ENCODE results near the gene IFT88.
"Not testable (repeated sequence)": the region's sequence is repeated elsewhere in the genome, so short reads cannot be mapped to it uniquely, and the experiment has no call there.

The IFT88 gene

DNA sequence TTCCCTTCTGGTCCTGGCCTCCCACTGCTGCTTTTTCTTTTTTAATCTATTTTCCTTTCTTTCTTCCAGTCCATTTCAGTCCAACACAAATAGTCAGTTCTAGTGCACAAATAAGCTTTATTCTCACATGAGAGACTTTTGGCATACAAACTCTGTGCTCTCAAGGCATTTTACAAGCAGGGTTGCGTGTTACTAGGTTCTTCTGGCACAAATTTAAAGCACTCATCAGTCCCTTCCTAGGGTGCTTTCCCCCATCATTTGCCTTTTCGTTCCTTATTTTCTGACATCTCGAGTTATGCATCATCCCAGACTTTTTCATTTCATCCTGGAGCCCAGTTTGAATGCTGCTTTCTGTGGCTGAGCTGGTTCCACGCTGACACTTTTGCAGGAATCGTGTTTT lies 106.8 kb downstream of the IFT88 start:
- intact Hi-C loops (cut with micrococcal nuclease) = no loop called here
- H3K4me3 Mint-ChIP-seq = no peak overlapping the region
- H3K9me3 Mint-ChIP-seq = no peaks in the 10 kb centered on the region

DNA sequence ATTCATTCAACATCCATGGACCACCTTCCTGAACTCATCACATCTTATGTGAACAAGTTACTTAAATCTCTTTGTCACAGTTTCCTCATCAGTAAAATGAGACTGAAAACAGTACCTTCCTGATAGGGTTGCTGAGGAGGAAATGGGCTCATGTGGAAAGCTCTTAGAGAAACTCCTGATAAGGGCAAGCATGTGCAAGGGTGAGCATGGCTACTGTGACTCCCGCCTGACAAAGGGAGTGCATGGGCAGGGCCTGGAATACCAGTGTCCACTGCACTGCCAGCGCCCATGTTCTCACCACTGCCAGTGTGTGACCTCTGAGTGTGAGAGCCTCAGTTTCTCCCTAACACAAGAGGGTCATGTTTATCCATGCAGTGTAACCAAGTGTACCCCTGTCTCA lies 109.3 kb downstream of the IFT88 start:
- H3K9me3 Mint-ChIP-seq = no peaks in the 10 kb centered on the region
- H3K4me3 Mint-ChIP-seq = no peak overlapping the region
- H3K4me1 Mint-ChIP-seq (ENCODE audit: low read depth) = no peaks in the 10 kb centered on the region
- H3K27ac Mint-ChIP-seq = no peak overlapping the region
- intact Hi-C loops (cut with micrococcal nuclease) = no loop called here
- no peaks in the 10 kb centered on the region for H3K27me3 Mint-ChIP-seq
- peaks cover 11% of the 10 kb centered on the region for H3K36me3 Mint-ChIP-seq (ENCODE audit: low read depth)

More for the DNA sequence above, 106.8 kb downstream of the IFT88 start:
- Mint-ChIP-seq H3K36me3 (ENCODE audit: low read depth) (peaks cover 11% of the 10 kb centered on the region), H3K27ac (no peak overlapping the region), H3K4me1 (ENCODE audit: low read depth) (no peaks in the 10 kb centered on the region), H3K27me3 (no peaks in the 10 kb centered on the region)

DNA sequence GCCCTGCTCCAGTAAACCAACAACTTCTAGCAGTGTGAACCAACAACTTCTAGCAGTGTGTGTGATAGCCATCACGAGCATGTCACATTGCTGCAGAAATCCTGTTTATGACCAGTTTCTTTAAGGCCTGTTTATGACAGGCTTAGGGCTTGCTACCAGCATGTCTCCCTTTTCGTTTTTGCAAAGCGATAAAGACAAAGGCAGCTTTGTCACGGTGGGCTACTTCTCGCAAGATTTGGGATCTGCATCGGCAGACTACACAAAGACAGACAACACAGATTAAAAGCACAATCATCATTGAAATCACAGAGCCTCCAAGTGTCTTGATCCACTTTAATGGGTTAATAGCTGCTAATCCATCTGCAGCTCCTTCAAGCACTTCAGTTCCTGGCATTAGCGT lies 111.6 kb downstream of the IFT88 start:
- H3K4me1 Mint-ChIP-seq (ENCODE audit: low read depth); H3K27me3 Mint-ChIP-seq; H3K27ac Mint-ChIP-seq; H3K36me3 Mint-ChIP-seq (ENCODE audit: low read depth); H3K4me3 Mint-ChIP-seq; H3K9me3 Mint-ChIP-seq; intact Hi-C loops (cut with micrococcal nuclease): not testable (repeated sequence)

DNA sequence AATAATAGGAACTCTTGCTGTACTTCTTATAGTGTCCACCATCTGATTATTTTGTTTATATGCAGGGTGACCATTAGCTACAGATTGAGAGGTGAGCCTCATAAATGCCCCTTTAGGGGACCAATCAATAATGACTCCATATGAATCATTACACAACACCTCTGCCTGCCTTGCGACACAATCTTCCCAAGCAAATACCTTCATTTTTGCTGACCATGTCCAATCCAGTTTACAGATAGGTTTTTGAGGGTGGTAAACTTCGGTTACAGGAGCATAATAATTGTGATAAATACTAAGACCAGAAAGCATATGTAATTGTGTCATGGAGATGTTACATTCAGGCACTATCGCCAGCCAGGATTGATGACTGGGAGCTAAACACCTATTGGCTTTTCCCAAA lies 112.9 kb downstream of the IFT88 start:
- no peaks in the 10 kb centered on the region for H3K36me3 Mint-ChIP-seq (ENCODE audit: low read depth)
- no peaks in the 10 kb centered on the region for H3K9me3 Mint-ChIP-seq
- no peak overlapping the region for H3K27ac Mint-ChIP-seq
- H3K27me3 Mint-ChIP-seq = no peaks in the 10 kb centered on the region
- H3K4me1 Mint-ChIP-seq (ENCODE audit: low read depth) = peaks cover 8% of the 10 kb centered on the region
- intact Hi-C loops (cut with micrococcal nuclease) = no loop called here
- no peak overlapping the region for H3K4me3 Mint-ChIP-seq

DNA sequence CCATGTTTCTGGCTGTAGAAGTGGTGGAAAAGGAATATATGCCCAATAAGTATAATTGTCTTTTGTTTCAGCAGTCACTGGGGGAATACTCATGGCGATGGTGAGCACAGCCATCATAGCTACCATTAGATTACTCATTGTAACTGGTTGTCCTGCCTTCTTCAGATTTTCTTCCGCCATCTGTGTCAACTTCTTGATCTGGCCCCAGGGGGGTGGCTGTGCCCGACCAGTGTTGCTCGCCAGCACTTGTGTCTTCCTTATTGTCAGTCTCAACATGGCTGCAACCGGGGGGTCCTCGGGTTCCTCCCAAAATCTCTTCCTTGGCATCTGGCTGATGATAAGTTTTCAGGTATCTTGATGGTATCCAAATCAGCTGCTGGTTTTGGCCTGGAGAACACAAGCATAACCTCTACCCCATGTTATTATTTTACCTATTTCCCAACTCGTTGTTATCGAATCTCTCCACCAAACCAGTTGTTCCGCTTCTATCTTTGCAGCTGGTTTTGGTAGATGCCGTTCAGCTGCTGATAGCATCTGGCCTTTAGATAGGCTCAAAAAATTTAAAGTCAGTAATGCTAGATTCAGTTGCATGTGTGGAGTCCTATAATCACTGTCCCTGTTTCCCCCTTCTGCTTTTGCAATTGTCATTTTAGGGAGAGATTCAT lies 113.6 kb downstream of the IFT88 start:
- no peak overlapping the region for H3K27ac Mint-ChIP-seq
- H3K9me3 Mint-ChIP-seq = no peaks in the 10 kb centered on the region
- H3K27me3 Mint-ChIP-seq = no peaks in the 10 kb centered on the region
- intact Hi-C loops (cut with micrococcal nuclease) = no loop called here
- H3K4me3 Mint-ChIP-seq = no peak overlapping the region
- H3K4me1 Mint-ChIP-seq (ENCODE audit: low read depth) = peaks cover 9% of the 10 kb centered on the region
- H3K36me3 Mint-ChIP-seq (ENCODE audit: low read depth) = no peaks in the 10 kb centered on the region

DNA sequence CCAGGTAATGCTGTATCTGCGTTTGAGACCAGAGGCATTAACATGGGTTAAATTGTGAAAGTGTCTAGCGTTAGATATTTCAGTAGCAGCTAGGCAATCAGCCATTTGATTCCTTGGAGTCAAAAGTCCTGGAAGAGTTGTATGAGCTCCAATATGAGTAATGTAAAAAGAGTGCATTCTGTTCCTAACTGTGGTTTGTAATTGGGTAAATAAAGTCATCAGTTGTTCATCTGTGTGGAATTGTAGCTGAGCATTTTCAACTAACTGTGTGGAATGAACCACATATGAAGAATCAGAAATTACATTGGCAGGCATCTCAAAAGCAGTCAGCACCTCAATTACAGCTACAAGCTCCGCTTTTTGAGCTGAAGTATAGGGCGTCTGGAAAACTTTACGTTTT lies 114.5 kb downstream of the IFT88 start:
- intact Hi-C loops (cut with micrococcal nuclease); H3K36me3 Mint-ChIP-seq (ENCODE audit: low read depth); H3K9me3 Mint-ChIP-seq; H3K4me3 Mint-ChIP-seq; H3K27ac Mint-ChIP-seq; H3K4me1 Mint-ChIP-seq (ENCODE audit: low read depth); H3K27me3 Mint-ChIP-seq: not testable (repeated sequence)

DNA sequence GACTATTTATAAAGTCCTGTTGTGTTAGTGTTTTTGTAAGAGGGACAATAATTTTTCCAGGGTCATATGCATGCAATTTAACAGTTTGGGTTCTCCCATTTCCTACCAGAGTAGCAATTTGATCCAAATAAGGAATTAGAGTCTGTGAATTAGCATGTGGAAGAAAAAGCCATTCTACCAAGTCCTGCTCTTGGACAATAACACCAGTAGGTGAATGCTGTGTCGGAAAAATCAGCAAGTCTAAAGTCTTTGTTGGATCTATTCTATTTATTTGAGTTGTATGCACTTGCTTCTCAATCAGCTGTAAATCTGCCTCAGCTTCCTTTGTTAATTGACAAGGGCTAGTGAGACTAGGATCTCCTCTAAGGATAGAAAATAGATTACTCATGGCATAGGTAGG lies 115.1 kb downstream of the IFT88 start:
- no peaks in the 10 kb centered on the region for H3K36me3 Mint-ChIP-seq (ENCODE audit: low read depth)
- no peak overlapping the region for H3K27ac Mint-ChIP-seq
- no peaks in the 10 kb centered on the region for H3K27me3 Mint-ChIP-seq
- peaks cover 9% of the 10 kb centered on the region for H3K4me1 Mint-ChIP-seq (ENCODE audit: low read depth)
- intact Hi-C loops (cut with micrococcal nuclease) = no loop called here
- no peaks in the 10 kb centered on the region for H3K9me3 Mint-ChIP-seq
- H3K4me3 Mint-ChIP-seq = no peak overlapping the region

DNA sequence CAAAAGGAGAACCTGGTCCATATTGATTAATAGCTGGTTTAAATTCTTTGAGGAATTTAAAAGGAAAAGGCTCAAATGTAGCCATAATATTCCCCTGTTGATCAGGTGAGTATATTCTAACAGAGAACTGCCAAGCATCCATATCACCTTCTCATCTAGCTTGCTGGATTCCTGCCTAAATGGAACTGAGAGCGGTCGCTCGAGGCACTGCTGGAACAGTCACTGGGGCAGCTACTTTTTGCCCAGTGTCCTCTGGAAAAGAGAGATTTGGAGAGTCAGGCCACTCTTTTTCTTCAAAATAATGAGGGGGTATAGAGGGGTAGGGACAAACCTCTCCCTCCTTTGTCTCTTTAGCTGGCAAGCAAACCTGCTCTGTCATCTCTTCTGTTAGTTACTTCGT lies 117.1 kb downstream of the IFT88 start:
- H3K27me3 Mint-ChIP-seq = no peaks in the 10 kb centered on the region
- no peaks in the 10 kb centered on the region for H3K36me3 Mint-ChIP-seq (ENCODE audit: low read depth)
- peaks cover 9% of the 10 kb centered on the region for H3K4me1 Mint-ChIP-seq (ENCODE audit: low read depth)
- H3K4me3 Mint-ChIP-seq = no peak overlapping the region
- no peak overlapping the region for H3K27ac Mint-ChIP-seq
- intact Hi-C loops (cut with micrococcal nuclease) = no loop called here
- H3K9me3 Mint-ChIP-seq = no peaks in the 10 kb centered on the region

DNA sequence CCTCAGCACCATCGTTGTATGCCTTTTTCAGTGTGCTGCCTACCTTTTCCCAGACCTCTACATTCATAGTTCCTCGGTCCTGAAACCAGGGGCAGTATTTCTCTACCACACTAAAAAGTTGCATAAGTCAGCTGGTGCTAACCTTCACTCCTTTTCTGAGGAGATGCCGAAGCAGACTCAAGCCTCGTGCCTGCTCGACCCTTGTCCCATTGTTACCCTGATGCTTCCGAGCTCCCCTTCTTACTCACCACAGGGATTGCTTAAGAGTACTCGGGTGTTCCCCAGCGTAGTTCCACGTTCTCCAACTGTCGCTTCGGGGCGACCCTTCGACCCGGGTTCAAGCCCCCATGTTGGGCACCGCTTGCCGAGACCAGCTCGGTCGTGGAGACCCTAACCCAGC lies 117.6 kb downstream of the IFT88 start:
- Mint-ChIP-seq H3K9me3 (no peaks in the 10 kb centered on the region), H3K27ac (no peak overlapping the region), H3K4me3 (no peak overlapping the region), H3K4me1 (ENCODE audit: low read depth) (peaks cover 9% of the 10 kb centered on the region), H3K36me3 (ENCODE audit: low read depth) (no peaks in the 10 kb centered on the region), H3K27me3 (no peaks in the 10 kb centered on the region)
- intact Hi-C loops (cut with micrococcal nuclease) = no loop called here

DNA sequence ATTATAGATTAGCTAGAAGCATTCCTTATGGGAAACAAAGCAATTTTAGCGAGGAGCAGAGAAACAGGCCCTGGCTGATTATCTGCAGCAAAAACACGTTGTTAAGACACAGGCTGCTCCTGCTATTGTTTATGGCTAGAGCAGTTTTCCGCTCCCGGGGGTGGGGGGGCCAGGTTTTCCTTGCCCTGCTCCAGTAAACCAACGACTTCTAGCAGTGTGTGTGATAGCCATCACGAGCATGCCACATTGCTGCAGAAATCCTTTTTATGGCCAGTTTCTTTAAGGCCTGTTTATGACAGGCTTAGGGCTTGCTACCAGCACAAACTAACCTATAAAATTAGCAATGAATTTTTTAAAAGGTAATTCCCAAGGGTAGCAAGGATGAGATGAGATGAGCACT lies 118.1 kb downstream of the IFT88 start:
- H3K9me3 Mint-ChIP-seq = no peaks in the 10 kb centered on the region
- H3K36me3 Mint-ChIP-seq (ENCODE audit: low read depth) = no peaks in the 10 kb centered on the region
- H3K4me1 Mint-ChIP-seq (ENCODE audit: low read depth) = peaks cover 9% of the 10 kb centered on the region
- no peaks in the 10 kb centered on the region for H3K27me3 Mint-ChIP-seq
- intact Hi-C loops (cut with micrococcal nuclease) = no loop called here
- no peak overlapping the region for H3K4me3 Mint-ChIP-seq
- no peak overlapping the region for H3K27ac Mint-ChIP-seq

DNA sequence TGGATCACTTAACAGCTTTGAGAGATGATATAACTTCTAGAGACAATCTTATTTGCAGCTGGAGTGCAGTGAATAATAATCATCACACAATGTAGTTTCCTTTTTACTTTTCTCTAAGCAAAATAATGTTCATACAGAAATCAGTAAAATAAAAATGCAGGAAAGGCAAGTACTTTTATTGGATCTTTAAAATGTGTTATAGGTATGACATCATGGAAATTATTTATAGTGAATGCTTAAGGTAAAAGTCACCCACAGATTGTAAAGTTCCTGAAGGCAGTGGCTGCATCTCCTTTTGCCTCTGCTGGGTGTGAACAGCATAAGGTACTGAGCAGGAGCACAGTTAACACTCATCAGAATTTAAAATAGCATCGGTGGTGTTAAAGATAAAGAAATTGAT lies 119.2 kb downstream of the IFT88 start:
- Mint-ChIP-seq H3K27me3 (no peaks in the 10 kb centered on the region), H3K9me3 (no peaks in the 10 kb centered on the region), H3K36me3 (ENCODE audit: low read depth) (no peaks in the 10 kb centered on the region), H3K27ac (no peak overlapping the region), H3K4me3 (no peak overlapping the region), H3K4me1 (ENCODE audit: low read depth) (peaks cover 9% of the 10 kb centered on the region)
- intact Hi-C loops (cut with micrococcal nuclease) = no loop called here

DNA sequence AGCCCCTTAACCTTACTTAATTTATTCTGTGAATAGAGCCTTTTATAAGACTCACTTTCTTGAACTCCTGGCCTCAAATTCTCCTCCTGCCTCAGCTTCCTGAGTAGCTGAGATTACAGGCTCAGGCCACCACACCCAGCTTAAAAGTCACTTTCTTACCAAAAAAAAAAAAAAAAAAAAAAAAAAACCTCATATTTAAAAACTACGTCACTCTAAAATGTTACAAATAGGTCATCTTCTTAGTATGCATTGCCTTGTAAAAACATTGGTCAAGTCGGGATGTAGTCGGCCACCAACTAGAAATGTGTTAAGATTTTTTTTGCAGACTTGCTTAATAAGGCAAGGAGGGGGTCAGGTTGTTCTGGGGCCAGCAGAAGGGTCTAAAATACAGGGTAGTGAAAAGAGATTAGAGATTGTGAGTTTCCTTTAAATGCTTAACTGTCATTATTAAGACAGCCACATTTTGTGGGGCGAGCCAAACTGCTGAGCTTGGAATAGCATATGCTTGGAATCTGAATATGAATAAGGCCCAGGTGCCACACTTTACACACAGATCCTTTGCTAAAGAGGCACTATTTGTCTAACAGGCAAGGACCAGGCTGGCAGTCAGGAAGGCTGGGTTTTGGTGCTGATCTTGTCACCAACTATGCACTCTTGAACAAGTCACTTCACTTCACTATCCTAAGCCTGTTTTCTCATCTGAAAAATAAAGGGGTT lies 120.1 kb downstream of the IFT88 start:
- Mint-ChIP-seq H3K4me3 (no peak overlapping the region), H3K27me3 (no peaks in the 10 kb centered on the region), H3K4me1 (ENCODE audit: low read depth) (peaks cover 9% of the 10 kb centered on the region), H3K27ac (no peak overlapping the region), H3K9me3 (no peaks in the 10 kb centered on the region), H3K36me3 (ENCODE audit: low read depth) (no peaks in the 10 kb centered on the region)
- intact Hi-C loops (cut with micrococcal nuclease) = no loop called here

DNA sequence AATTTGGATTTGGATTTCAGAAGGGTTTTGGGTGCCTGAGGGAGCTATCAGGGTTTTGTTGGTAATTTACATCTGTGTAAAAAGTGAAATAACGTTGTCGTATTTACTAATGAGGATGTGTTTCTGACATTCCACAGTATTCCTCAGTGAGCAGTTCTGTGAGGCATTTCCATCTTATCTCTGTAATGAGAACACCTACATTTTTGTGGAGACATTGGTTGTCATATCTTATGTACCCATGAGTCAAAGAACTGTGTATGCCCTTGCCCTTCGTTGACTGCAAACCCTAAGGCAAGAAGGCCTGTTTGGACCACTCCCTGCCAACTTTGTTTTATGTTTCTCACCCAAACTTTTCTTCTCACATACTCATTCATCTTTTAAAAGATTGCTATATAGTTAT lies 122.3 kb downstream of the IFT88 start:
- no peaks in the 10 kb centered on the region for H3K9me3 Mint-ChIP-seq
- no peaks in the 10 kb centered on the region for H3K36me3 Mint-ChIP-seq (ENCODE audit: low read depth)
- no peaks in the 10 kb centered on the region for H3K27me3 Mint-ChIP-seq
- peaks cover 6% of the 10 kb centered on the region for H3K4me1 Mint-ChIP-seq (ENCODE audit: low read depth)
- no peak overlapping the region for H3K27ac Mint-ChIP-seq
- no peak overlapping the region for H3K4me3 Mint-ChIP-seq
- intact Hi-C loops (cut with micrococcal nuclease) = no loop called here

DNA sequence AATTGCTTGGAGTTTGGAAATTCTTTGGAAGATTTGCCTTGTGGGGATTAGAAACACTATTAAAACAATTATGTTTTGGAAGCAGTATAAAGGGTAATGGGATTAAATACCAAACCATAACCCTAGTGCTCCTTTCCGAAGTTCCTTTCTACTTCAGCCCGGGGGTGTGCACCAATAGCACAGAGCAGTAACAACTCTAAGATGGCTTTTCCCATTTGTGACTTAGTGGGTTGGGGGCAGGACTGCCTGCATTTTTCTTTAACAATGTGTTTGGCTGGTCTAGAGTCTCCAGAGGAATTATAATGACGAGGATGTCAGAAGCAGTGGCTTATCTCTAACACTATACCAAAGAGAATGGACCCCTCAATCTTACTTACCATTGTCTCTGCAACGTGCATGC lies 124.7 kb downstream of the IFT88 start:
- no peak overlapping the region for H3K4me3 Mint-ChIP-seq

DNA sequence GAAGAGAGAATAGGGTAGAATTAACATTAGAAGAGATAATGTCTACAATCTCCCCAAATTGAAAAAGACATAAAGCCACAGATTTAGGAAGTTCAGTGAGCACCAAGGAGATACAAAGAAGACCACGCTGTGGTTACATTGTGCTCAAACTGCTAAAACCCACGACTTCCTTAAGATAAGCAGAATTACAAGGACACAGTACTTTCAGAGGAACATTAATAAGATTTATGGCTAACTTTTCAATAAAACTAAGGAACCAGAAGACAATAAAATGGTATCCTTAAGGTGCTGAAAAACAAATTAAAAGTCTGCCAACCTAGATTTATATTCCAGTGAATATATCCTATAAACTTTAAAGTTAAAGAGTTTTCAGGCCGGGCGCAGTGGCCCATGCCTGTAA lies 129.1 kb downstream of the IFT88 start:
- peaks cover 21% of the 10 kb centered on the region for H3K27me3 Mint-ChIP-seq
- no peak overlapping the region for H3K4me3 Mint-ChIP-seq
- no peaks in the 10 kb centered on the region for H3K36me3 Mint-ChIP-seq (ENCODE audit: low read depth)
- intact Hi-C loops (cut with micrococcal nuclease) = no loop called here
- H3K4me1 Mint-ChIP-seq (ENCODE audit: low read depth) = peaks cover 7% of the 10 kb centered on the region
- H3K9me3 Mint-ChIP-seq = no peaks in the 10 kb centered on the region
- H3K27ac Mint-ChIP-seq = no peak overlapping the region

More for the DNA sequence above, 124.7 kb downstream of the IFT88 start:
- H3K4me1 Mint-ChIP-seq (ENCODE audit: low read depth) = peaks cover 7% of the 10 kb centered on the region
- H3K9me3 Mint-ChIP-seq = no peaks in the 10 kb centered on the region
- no peaks in the 10 kb centered on the region for H3K36me3 Mint-ChIP-seq (ENCODE audit: low read depth)
- peaks cover 5% of the 10 kb centered on the region for H3K27me3 Mint-ChIP-seq
- no peak overlapping the region for H3K27ac Mint-ChIP-seq
- intact Hi-C loops (cut with micrococcal nuclease) = no loop called here

All from dendritic cell treated with granulocyte-macrophage colony-stimulating factor and Interleukin-4, amounts not matched to agents 40 ng/mL and 50 ng/mL, for 4 days (primary cell).